ENCODE results near the gene RAD51. TPM values are rescaled to one million over a fixed set of nuclear protein-coding genes. Genes with fewer than 3 reads are reported as not detected.

Gene RAD51
- total and polyA plus RNA-seq, 2 donors (not counting 1 experiment from before 2014, with no cell fraction given): 1.3 to 5.0 TPM

- TF ChIP-seq EZH2 (IDR thresholded peaks at IDR 0.05; ENCODE audit: low read length, missing control alignments) (no peak), CTCF (conservative IDR thresholded peaks at IDR 0.05 in 1 of 2, IDR thresholded peaks at IDR 0.05 in 1 of 2; ENCODE audit: low read depth in 1 of 2, low read length in 2 of 2) (no peak)
- H3K27me3 ChIP-seq (ENCODE audit: control insufficient read depth, insufficient read depth, low read length): no peaks in the 10 kb centered on the region
- peaks cover 16% of the 10 kb centered on the region for H3K36me3 ChIP-seq (ENCODE audit: control insufficient read depth, insufficient read depth, low read length)
- peaks cover 5% of the 10 kb centered on the region for H3K4me1 ChIP-seq (ENCODE audit: control insufficient read depth, extremely low read depth, insufficient read depth, low read length)
- H2AFZ ChIP-seq (ENCODE audit: low read length): no peak overlapping the region
- no peaks in the 10 kb centered on the region for H3K9me3 ChIP-seq (ENCODE audit: control insufficient read depth, insufficient read depth, low read depth, low read length)
- no peak overlapping the region for H3K27ac ChIP-seq (ENCODE audit: insufficient read depth, low read length)
- no peaks in the 10 kb centered on the region for H3K79me2 ChIP-seq (ENCODE audit: control insufficient read depth, insufficient read depth, low read length)
- H3K9ac ChIP-seq (ENCODE audit: insufficient read depth, low read length): no peak overlapping the region
- no peak overlapping the region for H3K4me3 ChIP-seq (replicated peaks in 1 of 4; ENCODE audit: control extremely low read depth in 1 of 4, insufficient read depth in 1 of 4, low read depth in 3 of 4, low read length in 4 of 4)
- DNase-seq (ENCODE audit: low read depth in 2 of 2): no peak
- no peaks in the 10 kb centered on the region for H4K20me1 ChIP-seq (ENCODE audit: control insufficient read depth, extremely low read depth, insufficient read depth, low read length)
- H3K4me2 ChIP-seq (ENCODE audit: extremely low read depth, insufficient read depth, low read length): no peak overlapping the region
Measured at GRCh38 chr15:40775007-40775406, 80.0 kb downstream of the RAD51 start.

- no peak overlapping the region for H3K27ac ChIP-seq (ENCODE audit: insufficient read depth, low read length)
- peaks cover 5% of the 10 kb centered on the region for H3K4me1 ChIP-seq (ENCODE audit: control insufficient read depth, extremely low read depth, insufficient read depth, low read length)
- H3K4me2 ChIP-seq (ENCODE audit: extremely low read depth, insufficient read depth, low read length): no peak overlapping the region
- no peaks in the 10 kb centered on the region for H3K9me3 ChIP-seq (ENCODE audit: control insufficient read depth, insufficient read depth, low read depth, low read length)
- no peaks in the 10 kb centered on the region for H4K20me1 ChIP-seq (ENCODE audit: control insufficient read depth, extremely low read depth, insufficient read depth, low read length)
- TF ChIP-seq EZH2 (IDR thresholded peaks at IDR 0.05; ENCODE audit: low read length, missing control alignments) (no peak), CTCF (conservative IDR thresholded peaks at IDR 0.05 in 1 of 2, IDR thresholded peaks at IDR 0.05 in 1 of 2; ENCODE audit: low read depth in 1 of 2, low read length in 2 of 2) (no peak)
- no peak overlapping the region for H3K4me3 ChIP-seq (replicated peaks in 1 of 4; ENCODE audit: control extremely low read depth in 1 of 4, insufficient read depth in 1 of 4, low read depth in 3 of 4, low read length in 4 of 4)
- peaks cover 16% of the 10 kb centered on the region for H3K36me3 ChIP-seq (ENCODE audit: control insufficient read depth, insufficient read depth, low read length)
- no peak overlapping the region for H2AFZ ChIP-seq (ENCODE audit: low read length)
- no peaks in the 10 kb centered on the region for H3K27me3 ChIP-seq (ENCODE audit: control insufficient read depth, insufficient read depth, low read length)
- H3K9ac ChIP-seq (ENCODE audit: insufficient read depth, low read length): no peak overlapping the region
- no peaks in the 10 kb centered on the region for H3K79me2 ChIP-seq (ENCODE audit: control insufficient read depth, insufficient read depth, low read length)
- DNase-seq (ENCODE audit: low read depth in 2 of 2): no peak
Measured at GRCh38 chr15:40775740-40776536, 81.0 kb downstream of the RAD51 start.

GRCh38 chr15:40776537-40777141, 81.7 kb downstream of the RAD51 start:
- no peaks in the 10 kb centered on the region for H3K27me3 ChIP-seq (ENCODE audit: control insufficient read depth, insufficient read depth, low read length)
- no peaks in the 10 kb centered on the region for H3K9me3 ChIP-seq (ENCODE audit: control insufficient read depth, insufficient read depth, low read depth, low read length)
- no peak overlapping the region for H3K9ac ChIP-seq (ENCODE audit: insufficient read depth, low read length)
- peak; percentile 54 to 80 for DNase-seq (ENCODE audit: low read depth in 2 of 2)
- no peaks in the 10 kb centered on the region for H3K79me2 ChIP-seq (ENCODE audit: control insufficient read depth, insufficient read depth, low read length)
- H3K36me3 ChIP-seq (ENCODE audit: control insufficient read depth, insufficient read depth, low read length): peaks cover 16% of the 10 kb centered on the region
- TF ChIP-seq EZH2 (IDR thresholded peaks at IDR 0.05; ENCODE audit: low read length, missing control alignments) (no peak), CTCF (conservative IDR thresholded peaks at IDR 0.05 in 1 of 2, IDR thresholded peaks at IDR 0.05 in 1 of 2; ENCODE audit: low read depth in 1 of 2, low read length in 2 of 2) (no peak)
- no peak overlapping the region for H2AFZ ChIP-seq (ENCODE audit: low read length)
- H3K4me1 ChIP-seq (ENCODE audit: control insufficient read depth, extremely low read depth, insufficient read depth, low read length): peaks cover 5% of the 10 kb centered on the region
- H3K27ac ChIP-seq (ENCODE audit: insufficient read depth, low read length): peak overlapping the region; percentile 10
- H3K4me3 ChIP-seq (replicated peaks in 1 of 4; ENCODE audit: control extremely low read depth in 1 of 4, insufficient read depth in 1 of 4, low read depth in 3 of 4, low read length in 4 of 4): no peak overlapping the region
- no peaks in the 10 kb centered on the region for H4K20me1 ChIP-seq (ENCODE audit: control insufficient read depth, extremely low read depth, insufficient read depth, low read length)
- no peak overlapping the region for H3K4me2 ChIP-seq (ENCODE audit: extremely low read depth, insufficient read depth, low read length)
